IgD-negative memory B cell (primary cell): ENCODE results near the gene AK2. TPM values are rescaled to one million over a fixed set of nuclear protein-coding genes. Genes with fewer than 3 reads are reported as not detected.
A peak's percentile ranks its signal among the peaks of the same experiment; 100 is the strongest.

Source experiments
- H3K27ac Mint-ChIP-seq, 3 donors: one replicate each; pipeline ENCODE4 v1.8.0; 2020 to 2022; ENCODE audit warnings: mild to moderate bottlenecking in 3 of 3, mixed read lengths in 3 of 3, moderate library complexity in 1 of 3
- H3K27me3 Mint-ChIP-seq: one replicate; pipeline ENCODE4 v1.8.0; 2021; ENCODE audit warnings: mixed read lengths
- H3K36me3 Mint-ChIP-seq: one replicate; pipeline ENCODE4 v1.8.0; 2020; ENCODE audit warnings: mild to moderate bottlenecking, mixed read lengths
- H3K4me1 Mint-ChIP-seq, 3 donors: one replicate each; pipeline ENCODE4 v1.8.0; 2020 to 2022; ENCODE audit warnings: mixed read lengths in 3 of 3, mild to moderate bottlenecking in 1 of 3
- H3K4me3 Mint-ChIP-seq, 4 donors: one replicate each; pipeline ENCODE4 v1.8.0; 2020 to 2022; ENCODE audit warnings: mild to moderate bottlenecking in 4 of 4, mixed read lengths in 4 of 4, moderate library complexity in 3 of 4
- H3K9me3 Mint-ChIP-seq, 3 donors: one replicate each; pipeline ENCODE4 v1.8.0; 2020 to 2021; ENCODE audit warnings: mixed read lengths in 3 of 3, mild to moderate bottlenecking in 1 of 3
- polyA plus RNA-seq: library from polyadenylated mRNA; unstranded; fragments of 300-500 nt; fragmentation: Illumina TruSeq; gene quantifications from one replicate; pipeline ENCODE4 v1.2.3, GENCODE V29; 2021

The AK2 gene
- polyA plus RNA-seq, 1 donor from 2014 or later, result 112 TPM

DNA sequence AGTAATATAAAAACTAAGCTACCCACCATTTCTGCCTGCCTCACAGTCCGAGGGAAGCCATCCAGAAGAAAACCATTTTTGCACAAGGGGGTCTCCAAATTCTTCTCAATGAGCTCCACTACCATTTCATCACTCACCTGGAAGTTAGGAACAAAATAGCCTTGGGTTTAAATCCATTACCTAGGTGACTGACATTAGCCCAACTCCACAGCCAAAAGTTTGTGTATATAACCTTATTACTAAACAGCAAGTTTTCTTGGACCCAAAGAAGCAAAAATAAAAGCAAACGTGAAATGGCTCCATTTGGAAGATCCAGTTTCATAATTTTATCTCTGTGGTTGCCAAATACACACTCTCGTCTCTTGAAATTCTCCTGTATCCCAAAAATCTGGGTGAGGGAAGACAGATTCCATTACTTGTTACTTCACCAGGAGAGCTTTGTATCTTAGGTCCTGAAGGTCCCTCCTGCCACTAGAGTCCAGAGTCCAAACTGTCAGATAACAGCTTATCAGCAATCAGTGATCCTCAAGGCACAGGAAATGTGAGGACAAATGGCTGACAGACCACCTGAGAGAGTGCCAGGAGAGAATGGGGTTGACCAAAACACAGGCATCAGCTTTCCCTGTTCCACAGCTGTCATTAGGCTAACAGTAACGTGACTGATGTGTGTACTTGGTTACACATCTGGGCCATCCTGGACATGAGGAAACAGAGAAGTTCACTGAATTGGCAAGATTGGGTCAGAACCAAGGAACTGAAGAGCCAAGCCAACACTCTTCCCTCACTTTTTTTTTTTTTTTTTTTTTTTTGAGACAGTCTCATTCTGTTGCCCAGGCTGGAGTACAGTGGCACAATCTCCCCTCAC lies 14.9 kb downstream of the AK2 start:
- no peaks in the 10 kb centered on the region for H3K9me3 Mint-ChIP-seq
- peaks cover 10 to 17% (median 11%) of the 10 kb centered on the region in 3 donors for H3K4me1 Mint-ChIP-seq
- H3K4me3 Mint-ChIP-seq, result no peak overlapping the region
- no peaks in the 10 kb centered on the region for H3K27me3 Mint-ChIP-seq
- peaks cover 12% of the 10 kb centered on the region for H3K36me3 Mint-ChIP-seq
- H3K27ac Mint-ChIP-seq, result no peak overlapping the region

DNA sequence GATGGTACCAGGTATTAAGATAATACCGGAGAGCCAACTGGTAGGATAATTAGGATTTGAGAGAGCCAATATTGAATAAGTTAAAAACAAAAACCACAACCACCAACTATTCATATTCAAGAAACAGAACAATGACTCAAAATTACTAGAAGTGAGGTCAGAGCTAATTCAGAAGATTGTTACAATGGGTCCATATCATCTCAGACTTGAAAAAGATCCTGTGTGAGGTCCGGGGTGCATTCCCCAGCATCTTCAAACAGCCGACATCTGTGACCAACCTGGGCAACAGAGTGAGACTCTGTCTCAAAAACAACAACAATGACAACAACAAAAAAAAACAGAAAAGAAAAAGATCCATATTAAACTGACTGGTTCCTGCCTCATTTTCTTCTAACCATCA lies 18.6 kb downstream of the AK2 start:
- H3K9me3 Mint-ChIP-seq, result no peaks in the 10 kb centered on the region
- peaks cover 15% of the 10 kb centered on the region for H3K36me3 Mint-ChIP-seq
- no peak overlapping the region for H3K27ac Mint-ChIP-seq
- peaks cover 0 to 2% (median 0%) of the 10 kb centered on the region in 3 donors for H3K4me1 Mint-ChIP-seq
- no peak overlapping the region for H3K4me3 Mint-ChIP-seq
- no peaks in the 10 kb centered on the region for H3K27me3 Mint-ChIP-seq

- Mint-ChIP-seq H3K9me3 (no peaks in the 10 kb centered on the region), H3K27ac (no peak overlapping the region), H3K4me1 (no peaks in the 10 kb centered on the region), H3K27me3 (no peaks in the 10 kb centered on the region), H3K4me3 (no peak overlapping the region), H3K36me3 (peaks cover 15% of the 10 kb centered on the region)
Observed at GRCh38 chr1:33017175-33017574, 19.5 kb downstream of the AK2 start.

GRCh38 chr1:33015216-33015615 lies 21.5 kb downstream of the AK2 start:
- Mint-ChIP-seq H3K4me1 (peaks cover 0 to 1% (median under 1%) of the 10 kb centered on the region in 3 donors), H3K27me3 (no peaks in the 10 kb centered on the region), H3K9me3 (no peaks in the 10 kb centered on the region), H3K4me3 (no peak overlapping the region), H3K27ac (no peak overlapping the region), H3K36me3 (peaks cover 13% of the 10 kb centered on the region)

GRCh38 chr1:33014464-33015163 lies 22.1 kb downstream of the AK2 start:
- peaks cover 13% of the 10 kb centered on the region for H3K36me3 Mint-ChIP-seq
- H3K9me3 Mint-ChIP-seq, result no peaks in the 10 kb centered on the region
- H3K4me3 Mint-ChIP-seq, result no peak overlapping the region
- no peak overlapping the region for H3K27ac Mint-ChIP-seq
- H3K27me3 Mint-ChIP-seq, result no peaks in the 10 kb centered on the region
- peaks cover 0 to 2% (median 1%) of the 10 kb centered on the region in 3 donors for H3K4me1 Mint-ChIP-seq

DNA sequence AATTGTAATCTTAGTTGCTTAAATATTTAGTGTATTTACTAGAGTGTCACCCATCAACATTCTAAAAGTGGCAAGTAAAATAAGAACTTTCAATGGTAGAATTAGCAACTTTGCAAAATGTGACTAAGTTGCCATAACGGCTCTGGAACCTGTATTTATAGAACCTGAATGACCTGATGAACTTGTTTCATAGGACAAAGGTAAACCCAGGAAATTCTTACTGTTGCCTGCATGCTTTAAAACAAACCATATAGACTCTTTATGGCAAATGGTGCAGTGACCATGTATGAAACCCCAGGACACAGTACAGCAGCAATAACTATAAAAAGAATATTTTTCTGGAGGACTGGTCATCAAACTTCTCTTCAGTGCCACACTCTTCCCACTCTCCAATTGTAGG lies 22.9 kb downstream of the AK2 start:
- Mint-ChIP-seq H3K36me3 (peaks cover 12% of the 10 kb centered on the region), H3K4me3 (no peak overlapping the region), H3K9me3 (no peaks in the 10 kb centered on the region), H3K27ac (no peak overlapping the region), H3K27me3 (no peaks in the 10 kb centered on the region), H3K4me1 (peaks cover 0 to 2% (median 1%) of the 10 kb centered on the region in 3 donors)

GRCh38 chr1:33012165-33012564 lies 24.5 kb downstream of the AK2 start:
- peaks cover 1 to 4% (median 2%) of the 10 kb centered on the region in 3 donors for H3K4me1 Mint-ChIP-seq
- H3K27me3 Mint-ChIP-seq, result no peaks in the 10 kb centered on the region
- peaks cover 9% of the 10 kb centered on the region for H3K36me3 Mint-ChIP-seq
- H3K27ac Mint-ChIP-seq, result peak overlapping the region in 1 of 3 donors; percentile 69
- no peaks in the 10 kb centered on the region for H3K9me3 Mint-ChIP-seq
- no peak overlapping the region for H3K4me3 Mint-ChIP-seq

- Mint-ChIP-seq H3K9me3 (no peaks in the 10 kb centered on the region), H3K27ac (peak overlapping the region in 2 of 3 donors; percentile 4 to 69), H3K36me3 (peaks cover 9% of the 10 kb centered on the region), H3K27me3 (no peaks in the 10 kb centered on the region), H3K4me1 (peaks cover 1 to 4% (median 4%) of the 10 kb centered on the region in 3 donors), H3K4me3 (no peak overlapping the region)
Observed at GRCh38 chr1:33010932-33011731, 25.6 kb downstream of the AK2 start.

DNA sequence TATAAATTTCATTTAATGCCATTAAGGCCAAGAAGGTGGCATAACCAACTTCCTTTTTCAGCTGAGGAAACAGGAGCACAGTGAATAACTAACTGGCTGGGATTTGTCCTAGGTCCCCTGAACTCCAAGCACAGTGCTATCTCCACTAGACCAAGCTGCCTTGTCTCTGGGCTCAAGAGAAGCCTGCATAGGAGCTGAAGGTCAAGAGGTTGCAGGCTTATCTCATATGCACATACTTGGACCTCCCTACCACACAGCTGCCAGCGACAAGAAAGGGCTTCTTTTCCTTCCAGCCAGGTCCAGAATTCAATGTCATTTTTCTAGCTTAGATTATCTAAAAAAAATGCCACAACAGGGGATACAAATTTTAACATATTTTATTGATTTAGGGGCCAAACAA lies 27.1 kb downstream of the AK2 start:
- no peak overlapping the region for H3K4me3 Mint-ChIP-seq
- H3K27me3 Mint-ChIP-seq, result no peaks in the 10 kb centered on the region
- peaks cover 10% of the 10 kb centered on the region for H3K36me3 Mint-ChIP-seq
- H3K27ac Mint-ChIP-seq, result no peak overlapping the region
- H3K9me3 Mint-ChIP-seq, result no peaks in the 10 kb centered on the region
- peaks cover 1 to 6% (median 4%) of the 10 kb centered on the region in 3 donors for H3K4me1 Mint-ChIP-seq

DNA sequence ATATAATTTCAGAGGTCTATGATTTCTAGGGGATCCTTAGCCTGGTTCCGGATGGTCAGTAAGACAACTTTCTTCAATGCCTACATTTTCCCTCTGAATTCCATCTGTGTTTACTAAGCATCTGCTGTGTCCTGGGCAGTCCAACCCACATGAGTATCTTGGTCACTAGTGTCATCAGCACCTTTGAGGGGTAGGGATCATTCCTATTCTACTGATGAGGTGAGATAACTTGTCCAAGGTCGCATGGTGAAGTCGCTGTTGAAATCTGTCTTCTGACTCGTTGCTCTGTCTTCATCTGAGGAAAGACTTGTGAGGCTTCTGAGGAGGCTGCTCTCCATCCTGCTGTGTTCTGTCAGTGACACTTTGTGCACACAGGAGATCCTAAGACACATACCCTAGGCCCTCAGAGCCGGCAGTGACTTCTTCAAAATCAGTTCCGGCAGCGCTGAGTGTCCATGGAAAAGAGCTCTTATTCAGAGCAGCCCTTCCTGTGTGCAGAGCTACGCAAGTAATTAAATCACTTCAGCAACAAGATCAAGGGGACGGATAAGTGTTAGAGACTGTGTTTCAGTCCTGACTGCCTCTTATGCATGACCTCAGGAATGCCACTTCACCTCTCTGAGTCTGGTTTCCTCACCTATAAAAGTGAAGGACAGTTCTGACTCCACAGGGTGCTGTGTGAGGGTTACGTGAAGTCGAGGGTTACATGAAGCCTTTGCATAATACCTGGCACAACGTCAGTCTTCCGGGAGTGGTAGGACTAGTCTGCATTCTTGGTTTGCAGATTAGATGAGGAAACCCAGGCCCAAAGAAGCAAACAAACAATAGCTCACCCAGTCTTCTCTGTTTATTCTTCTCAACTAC lies 28.4 kb downstream of the AK2 start:
- peak overlapping the region in 1 of 4 donors; percentile 67 for H3K4me3 Mint-ChIP-seq
- no peak overlapping the region for H3K27ac Mint-ChIP-seq
- peaks cover 1 to 6% (median 4%) of the 10 kb centered on the region in 3 donors for H3K4me1 Mint-ChIP-seq
- peaks cover 6% of the 10 kb centered on the region for H3K36me3 Mint-ChIP-seq
- H3K9me3 Mint-ChIP-seq, result no peaks in the 10 kb centered on the region
- no peaks in the 10 kb centered on the region for H3K27me3 Mint-ChIP-seq

DNA sequence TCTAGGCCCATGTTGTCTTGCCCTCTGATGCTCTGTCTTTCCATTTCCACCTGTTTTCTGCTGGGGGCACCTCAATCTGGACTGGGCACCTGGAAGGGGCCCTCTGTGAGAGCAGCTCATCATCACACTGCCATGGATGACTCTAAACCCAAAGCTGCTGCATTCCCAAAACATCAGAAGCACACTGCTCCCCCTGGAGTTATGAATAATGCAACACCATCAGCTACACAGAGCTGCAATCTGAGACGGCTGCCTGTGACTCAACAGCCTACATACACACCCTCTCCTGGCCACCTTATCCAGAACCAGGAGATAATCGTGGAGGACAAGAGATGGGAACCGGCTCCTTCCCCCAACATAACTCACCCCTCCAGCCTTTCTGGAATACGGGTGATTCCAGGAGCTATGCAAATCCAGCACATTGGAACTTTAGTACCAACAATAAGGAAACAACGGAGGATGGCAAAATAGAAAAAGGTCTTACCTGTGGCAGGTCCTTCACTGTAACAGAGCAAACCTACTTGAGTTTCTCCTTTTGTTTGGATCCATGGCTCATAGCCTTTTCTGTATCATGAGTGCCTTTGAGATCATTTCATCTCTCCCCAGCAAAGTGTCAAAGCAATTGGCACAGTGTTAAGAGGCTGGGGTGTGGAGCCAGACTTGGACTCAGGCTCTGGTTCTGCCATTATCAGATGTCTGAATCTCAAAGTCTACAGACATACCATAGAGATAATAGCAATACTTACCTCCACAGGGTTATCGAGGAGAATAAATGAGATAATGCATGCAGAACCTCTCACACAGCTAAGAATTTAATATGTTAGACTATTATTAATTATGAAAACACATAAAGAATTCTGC lies 29.3 kb downstream of the AK2 start:
- Mint-ChIP-seq H3K36me3 (peaks cover 6% of the 10 kb centered on the region), H3K9me3 (no peaks in the 10 kb centered on the region), H3K4me1 (peaks cover 1 to 6% (median 4%) of the 10 kb centered on the region in 3 donors), H3K27ac (peak overlapping the region in 1 of 3 donors; percentile 50), H3K4me3 (no peak overlapping the region), H3K27me3 (no peaks in the 10 kb centered on the region)

DNA sequence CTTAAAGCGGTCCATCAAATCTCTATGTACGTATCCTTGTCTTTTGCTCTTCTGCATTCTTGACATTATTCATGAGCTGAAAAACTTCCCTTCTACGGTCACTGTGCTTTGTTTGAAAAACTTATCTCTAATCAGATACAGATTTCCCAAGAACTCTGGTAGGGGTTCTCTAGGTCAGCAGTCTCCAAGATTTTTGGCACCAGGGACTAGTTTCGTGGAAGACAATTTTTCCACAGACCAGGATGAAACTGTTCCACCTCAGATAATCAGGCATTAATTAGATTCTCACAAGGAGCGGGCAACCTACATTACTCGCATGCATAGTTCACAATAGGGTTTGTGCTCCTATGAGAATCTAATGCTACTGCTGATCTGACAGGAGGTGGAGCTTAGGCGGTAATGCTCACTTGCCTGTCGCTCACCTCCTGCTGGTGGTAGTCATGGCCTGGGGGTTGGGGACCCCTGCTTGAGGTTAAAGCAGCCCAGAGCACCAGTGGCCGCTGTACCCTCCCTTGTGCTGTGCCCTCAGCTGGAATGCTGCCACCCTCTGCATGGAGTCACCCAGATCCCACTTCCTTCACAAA lies 30.8 kb downstream of the AK2 start:
- Mint-ChIP-seq H3K9me3 (no peaks in the 10 kb centered on the region), H3K36me3 (peaks cover 6% of the 10 kb centered on the region), H3K27ac (no peak overlapping the region), H3K27me3 (no peaks in the 10 kb centered on the region), H3K4me3 (no peak overlapping the region), H3K4me1 (peaks cover 0 to 6% (median 4%) of the 10 kb centered on the region in 3 donors)

DNA sequence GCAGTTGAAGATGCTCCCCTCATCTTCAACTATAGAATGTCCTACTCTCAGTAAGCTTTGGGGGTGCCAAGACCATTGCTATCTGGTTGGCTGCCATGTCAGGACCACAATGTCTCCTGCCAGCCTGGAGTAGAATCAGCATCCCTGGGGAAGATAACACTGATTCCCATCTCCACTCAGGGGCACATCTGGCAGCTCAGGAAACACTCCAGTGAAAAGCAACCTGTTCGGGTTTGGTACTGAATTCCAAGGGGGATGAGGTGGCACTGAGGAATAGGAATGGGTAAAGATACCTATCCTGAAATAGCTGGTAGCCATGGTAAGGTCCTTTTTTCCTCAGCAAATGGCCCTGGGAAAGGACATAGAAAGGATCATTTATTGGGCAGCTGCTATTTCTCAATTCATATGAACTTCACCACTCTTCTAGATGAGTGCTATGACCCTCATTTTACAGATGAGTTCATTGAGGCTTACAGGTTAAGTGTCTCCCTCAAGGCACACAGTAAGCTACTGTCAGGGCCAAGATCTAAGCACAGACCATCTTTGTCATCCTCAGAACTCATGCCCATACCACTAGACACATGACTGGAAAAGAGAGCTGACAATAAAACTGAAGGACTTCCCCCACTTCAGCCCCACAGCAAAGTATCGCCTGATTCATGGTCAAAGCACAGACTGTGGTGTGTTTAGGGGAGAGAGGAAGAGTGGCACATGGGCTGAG lies 31.4 kb downstream of the AK2 start:
- H3K36me3 Mint-ChIP-seq, result peaks cover 3% of the 10 kb centered on the region
- no peaks in the 10 kb centered on the region for H3K9me3 Mint-ChIP-seq
- H3K4me3 Mint-ChIP-seq, result no peak overlapping the region
- H3K4me1 Mint-ChIP-seq, result peaks cover 0 to 6% (median 4%) of the 10 kb centered on the region in 3 donors
- H3K27ac Mint-ChIP-seq, result no peak overlapping the region
- H3K27me3 Mint-ChIP-seq, result no peaks in the 10 kb centered on the region
